Thyroid gland (tissue), 4 donors: ENCODE measurements around the gene RTN4R.

Experiments used
- CTCF ChIP-seq, 6 experiments: fragments of 200-600 bp in 3 of 6; fragments of 450-650 bp in 3 of 6; sonication (generic) in 3 of 6; IDR thresholded peaks; one replicate each; pipeline ENCODE4 v1.5.1; 2016 to 2019; ENCODE audit warnings: antibody characterized with exemption in 6 of 6, mild to moderate bottlenecking in 2 of 6, inconsistent platforms in 1 of 6, moderate library complexity in 1 of 6
- POLR2A ChIP-seq, 2 donors: fragments of 450-650 bp; IDR thresholded peaks; one replicate each; pipeline ENCODE4 v1.6.1; 2017; ENCODE audit warnings: antibody characterized with exemption in 2 of 2, mild to moderate bottlenecking in 2 of 2, moderate library complexity in 1 of 2

- TF ChIP-seq POLR2A (IDR thresholded peaks at IDR 0.05) (no peak), CTCF (IDR thresholded peaks at IDR 0.05) (no peak)
Observed at GRCh38 chr22:20251981-20252380, 16.1 kb downstream of the RTN4R start.
